GM18867 (cell line): Measurements from ENCODE around the gene WDR6.

Source experiments
- ATAC-seq: cut with Tn5 transposase; IDR thresholded peaks from one replicate; pipeline ENCODE4 v1.9.1; 2021; ENCODE audit warnings: mild to moderate bottlenecking, moderate library complexity; ENCODE audit not compliant: unreplicated experiment

Gene WDR6, protein sequence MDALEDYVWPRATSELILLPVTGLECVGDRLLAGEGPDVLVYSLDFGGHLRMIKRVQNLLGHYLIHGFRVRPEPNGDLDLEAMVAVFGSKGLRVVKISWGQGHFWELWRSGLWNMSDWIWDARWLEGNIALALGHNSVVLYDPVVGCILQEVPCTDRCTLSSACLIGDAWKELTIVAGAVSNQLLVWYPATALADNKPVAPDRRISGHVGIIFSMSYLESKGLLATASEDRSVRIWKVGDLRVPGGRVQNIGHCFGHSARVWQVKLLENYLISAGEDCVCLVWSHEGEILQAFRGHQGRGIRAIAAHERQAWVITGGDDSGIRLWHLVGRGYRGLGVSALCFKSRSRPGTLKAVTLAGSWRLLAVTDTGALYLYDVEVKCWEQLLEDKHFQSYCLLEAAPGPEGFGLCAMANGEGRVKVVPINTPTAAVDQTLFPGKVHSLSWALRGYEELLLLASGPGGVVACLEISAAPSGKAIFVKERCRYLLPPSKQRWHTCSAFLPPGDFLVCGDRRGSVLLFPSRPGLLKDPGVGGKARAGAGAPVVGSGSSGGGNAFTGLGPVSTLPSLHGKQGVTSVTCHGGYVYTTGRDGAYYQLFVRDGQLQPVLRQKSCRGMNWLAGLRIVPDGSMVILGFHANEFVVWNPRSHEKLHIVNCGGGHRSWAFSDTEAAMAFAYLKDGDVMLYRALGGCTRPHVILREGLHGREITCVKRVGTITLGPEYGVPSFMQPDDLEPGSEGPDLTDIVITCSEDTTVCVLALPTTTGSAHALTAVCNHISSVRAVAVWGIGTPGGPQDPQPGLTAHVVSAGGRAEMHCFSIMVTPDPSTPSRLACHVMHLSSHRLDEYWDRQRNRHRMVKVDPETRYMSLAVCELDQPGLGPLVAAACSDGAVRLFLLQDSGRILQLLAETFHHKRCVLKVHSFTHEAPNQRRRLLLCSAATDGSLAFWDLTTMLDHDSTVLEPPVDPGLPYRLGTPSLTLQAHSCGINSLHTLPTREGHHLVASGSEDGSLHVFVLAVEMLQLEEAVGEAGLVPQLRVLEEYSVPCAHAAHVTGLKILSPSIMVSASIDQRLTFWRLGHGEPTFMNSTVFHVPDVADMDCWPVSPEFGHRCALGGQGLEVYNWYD

DNA sequence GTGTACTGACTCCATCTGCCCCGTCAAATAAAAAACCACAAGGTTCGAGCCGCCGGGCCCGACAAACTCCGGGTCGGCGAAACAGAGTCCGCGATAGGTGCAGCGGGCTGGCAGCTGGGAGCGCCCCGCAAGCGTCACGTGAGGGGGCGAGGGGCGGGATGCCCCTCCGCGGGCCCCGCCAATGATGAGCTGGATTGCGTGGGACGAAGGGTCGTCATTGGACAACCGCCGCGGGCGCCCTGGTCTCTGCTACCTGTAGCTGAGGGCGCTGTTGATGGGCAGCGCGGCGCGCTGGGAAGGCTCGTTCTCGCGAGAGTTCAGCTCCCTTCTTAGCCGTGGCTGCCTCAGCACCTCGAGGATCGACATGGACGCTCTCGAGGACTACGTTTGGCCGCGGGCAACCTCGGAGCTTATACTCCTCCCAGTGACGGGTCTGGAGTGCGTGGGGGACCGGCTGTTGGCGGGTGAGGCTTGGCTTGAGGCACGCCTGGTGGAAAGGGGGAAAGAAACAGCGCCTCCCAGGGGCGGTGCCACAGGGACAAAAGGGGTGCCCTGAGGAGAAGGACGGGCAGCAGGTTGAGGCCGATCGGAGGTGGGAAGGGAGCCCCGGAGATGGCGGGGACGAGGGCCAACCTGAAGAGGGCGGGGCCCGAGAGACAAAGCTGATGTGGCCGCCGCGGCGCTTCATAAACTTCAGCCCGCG, at the start of gene WDR6:
Gene WDR6, plus strand, starts transcription at position 324 of the 703 bp plus-strand sequence. Its CDS starts 41 bp downstream, at position 365.
- ATAC-seq: peak; percentile 81

DNA sequence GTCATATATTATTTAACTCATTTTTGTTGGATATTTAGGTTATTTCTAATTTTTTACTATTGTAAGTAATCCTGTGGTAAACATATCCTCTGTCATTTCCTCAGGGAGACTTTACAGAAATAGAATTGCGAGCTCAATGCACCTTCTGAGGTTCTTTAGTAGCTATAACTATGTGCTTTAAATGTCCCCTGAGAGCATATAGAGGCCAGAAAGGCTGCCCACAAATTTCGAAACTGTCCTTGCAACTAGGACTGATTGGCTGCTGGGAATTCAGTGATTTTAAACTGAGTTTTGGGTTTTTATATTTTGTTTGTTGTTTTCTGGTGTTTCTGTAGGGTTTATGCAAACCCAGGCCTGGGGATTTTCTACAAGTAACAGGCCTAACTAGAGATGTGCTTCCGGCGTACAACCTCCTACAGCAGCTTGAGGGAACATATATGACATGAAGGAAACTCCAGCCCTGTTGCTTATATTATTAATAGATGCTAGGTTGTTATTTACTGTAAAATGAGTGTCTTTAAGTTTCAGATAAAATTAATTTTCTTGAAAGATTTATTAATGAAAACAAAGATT, 46.3 kb upstream of the WDR6 start:
- no peak for ATAC-seq

DNA sequence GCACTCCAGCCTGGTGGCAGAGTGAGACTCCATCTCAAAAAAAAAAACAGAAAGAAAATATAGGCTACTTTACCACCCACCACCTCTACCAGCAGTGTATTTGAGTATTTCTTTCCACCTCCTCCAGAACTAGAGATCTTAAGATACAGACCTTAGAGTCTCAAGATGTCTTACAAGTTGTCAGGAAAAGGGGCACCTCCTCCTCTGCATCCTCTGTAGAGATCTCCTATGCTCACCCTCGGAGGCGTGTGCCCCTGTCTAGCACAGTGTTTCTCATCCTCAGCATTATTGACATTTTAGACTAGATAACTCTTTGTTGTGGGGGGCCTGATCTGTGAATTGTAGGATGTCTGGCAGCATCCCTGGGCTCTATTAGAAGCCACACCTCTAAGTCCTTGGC, 44.9 kb upstream of the WDR6 start:
- ATAC-seq: no peak

DNA sequence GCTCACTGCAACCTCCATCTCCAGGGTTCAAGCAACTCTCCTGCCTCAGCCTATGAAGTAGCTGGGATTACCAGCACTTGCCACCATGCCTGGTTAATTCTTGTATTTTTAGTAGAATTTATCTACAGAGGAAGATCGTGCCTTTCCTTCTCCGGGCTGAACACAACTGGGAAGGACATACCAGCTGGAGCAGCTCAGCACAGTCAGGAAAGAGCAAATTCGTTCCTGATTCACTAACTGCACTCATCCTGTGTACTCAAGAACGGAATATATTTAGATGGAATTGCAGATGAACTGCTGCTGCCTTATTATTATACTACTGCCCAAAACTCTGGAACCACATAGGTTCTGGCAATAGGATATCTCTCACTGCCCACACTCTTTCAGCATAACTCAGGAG, 44.3 kb upstream of the WDR6 start:
- ATAC-seq: no peak

DNA sequence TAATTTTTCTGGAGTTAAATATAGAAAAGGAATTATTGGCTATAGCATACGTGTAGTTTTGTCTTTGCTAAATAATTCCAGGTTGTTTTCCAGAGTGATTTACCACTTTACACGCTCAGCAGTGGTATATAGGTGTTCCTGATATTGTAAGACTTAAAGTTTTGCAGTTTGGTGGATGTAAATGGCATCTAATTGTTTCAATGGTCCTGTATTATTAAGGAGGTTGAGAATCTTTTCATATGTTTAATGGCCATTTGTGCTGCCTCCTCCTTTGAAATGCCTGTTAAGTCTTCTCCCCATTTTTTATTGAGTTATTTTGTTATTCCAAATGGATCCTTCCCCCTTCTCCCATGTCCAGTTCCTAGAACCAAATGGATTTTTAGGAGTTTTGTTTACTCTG, 43.6 kb upstream of the WDR6 start:
- no peak for ATAC-seq

DNA sequence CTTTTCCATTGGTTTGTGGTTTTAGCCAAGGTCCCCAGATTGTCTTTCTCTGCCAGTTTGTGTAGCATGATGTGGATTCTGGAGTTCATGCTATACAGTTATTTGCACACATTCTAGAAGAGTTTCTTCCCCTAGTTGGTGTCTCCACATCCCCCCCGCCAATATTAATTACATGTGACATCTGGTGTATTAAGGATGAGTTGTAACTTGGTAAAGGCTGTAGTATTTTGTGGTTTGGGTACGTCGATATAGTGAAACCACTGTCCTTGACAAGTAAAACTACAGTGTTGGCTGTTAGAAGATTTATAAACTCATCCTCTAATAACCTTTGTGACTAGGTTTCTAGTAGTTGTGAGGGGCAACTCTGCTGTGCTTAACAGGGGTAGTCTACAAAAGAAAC, 40.8 kb upstream of the WDR6 start:
- ATAC-seq: no peak

DNA sequence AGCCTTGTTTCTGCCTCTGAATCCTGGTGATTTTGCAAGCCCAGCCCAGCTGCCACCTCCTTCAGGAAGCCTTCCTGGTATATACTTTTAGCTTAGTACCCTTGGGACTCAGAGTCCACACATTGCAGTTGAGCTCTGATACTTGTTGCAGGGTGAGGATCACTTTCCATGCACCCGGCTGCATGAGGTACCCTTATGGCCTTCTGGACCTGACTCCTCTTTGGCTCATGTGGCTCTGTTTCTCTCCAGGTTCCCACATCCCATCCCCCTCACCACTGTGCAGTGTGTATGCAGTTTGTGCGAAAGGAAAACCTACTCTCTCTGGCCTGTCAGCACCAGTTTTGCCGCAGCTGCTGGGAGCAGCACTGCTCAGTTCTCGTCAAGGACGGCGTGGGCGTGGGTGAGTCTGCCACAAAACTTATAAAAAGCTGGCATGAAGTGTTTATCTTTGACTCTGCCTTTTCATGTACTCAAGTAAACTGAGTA, 40.3 kb upstream of the WDR6 start:
- ATAC-seq: no peak

DNA sequence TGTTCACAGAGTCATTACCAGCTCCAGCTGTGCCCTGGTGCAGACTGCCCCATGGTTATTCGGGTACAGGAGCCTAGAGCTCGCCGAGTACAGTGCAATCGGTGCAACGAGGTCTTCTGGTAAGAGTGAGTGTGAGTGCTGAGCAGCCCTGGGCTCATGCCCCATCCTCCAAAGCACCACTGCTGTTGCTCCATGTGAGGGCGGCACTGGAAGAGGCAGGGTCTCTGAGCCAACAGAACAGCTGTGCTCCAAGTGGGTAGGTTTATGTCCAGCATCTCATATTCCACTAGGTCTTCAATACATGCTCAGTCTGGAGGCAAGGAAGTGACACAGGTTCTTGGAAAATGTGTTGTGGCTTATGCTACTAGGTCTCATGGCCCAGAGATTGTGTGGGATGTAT, 36.6 kb upstream of the WDR6 start:
- no peak for ATAC-seq

DNA sequence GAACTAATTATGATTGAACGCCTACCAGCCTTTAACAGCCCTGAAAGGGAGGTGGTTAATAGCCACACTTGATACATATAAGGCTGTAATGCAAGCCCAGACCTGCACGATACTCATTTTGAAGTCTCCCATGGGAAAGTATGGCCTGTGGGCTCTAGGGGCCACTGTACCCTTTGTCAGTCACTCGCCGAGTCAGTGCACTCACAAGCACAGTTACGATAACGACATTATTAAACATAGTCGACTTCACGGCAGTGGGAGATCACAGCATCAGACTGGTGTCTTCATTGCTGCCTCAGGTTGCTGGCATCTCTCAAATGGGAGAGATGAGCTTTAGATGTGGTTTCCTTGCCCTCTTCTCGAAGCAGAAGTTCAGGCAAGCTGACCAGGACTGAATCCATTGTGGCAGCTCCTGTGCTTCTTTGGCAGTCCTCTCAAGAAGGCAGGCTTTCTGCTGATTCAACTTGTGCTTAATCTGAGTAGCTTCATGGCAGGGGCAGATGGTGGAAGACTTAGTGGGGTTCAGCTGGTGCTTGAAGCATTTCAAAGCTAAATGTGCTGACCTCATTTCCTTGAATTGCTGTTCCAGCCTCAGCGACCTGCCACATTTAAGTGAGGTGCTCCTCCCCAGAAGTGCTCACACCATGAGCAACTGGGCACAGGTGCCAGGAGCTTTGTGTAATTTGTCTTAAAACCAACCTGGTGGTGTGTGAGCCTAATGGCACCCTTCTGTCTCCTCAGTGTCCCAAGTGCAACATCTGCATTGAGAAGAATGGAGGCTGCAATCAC, 32.9 kb upstream of the WDR6 start:
- ATAC-seq: no peak

DNA sequence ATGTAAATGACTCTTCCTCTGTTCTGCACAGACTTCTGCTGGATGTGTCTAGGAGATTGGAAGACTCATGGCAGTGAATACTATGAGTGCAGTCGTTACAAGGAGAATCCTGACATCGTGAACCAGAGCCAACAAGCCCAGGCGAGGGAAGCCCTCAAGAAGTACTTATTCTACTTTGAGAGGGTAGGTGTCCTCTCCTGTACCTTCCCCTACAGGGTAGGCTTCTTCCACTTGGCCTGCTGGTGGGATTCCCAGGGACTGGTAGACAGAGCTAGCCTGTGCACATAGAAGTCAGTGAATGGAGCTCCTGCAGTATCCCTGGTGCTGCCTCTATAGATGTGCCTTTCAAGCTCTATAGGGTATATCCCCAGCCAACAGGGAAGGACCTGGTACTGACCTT, 27.7 kb upstream of the WDR6 start:
- no peak for ATAC-seq

DNA sequence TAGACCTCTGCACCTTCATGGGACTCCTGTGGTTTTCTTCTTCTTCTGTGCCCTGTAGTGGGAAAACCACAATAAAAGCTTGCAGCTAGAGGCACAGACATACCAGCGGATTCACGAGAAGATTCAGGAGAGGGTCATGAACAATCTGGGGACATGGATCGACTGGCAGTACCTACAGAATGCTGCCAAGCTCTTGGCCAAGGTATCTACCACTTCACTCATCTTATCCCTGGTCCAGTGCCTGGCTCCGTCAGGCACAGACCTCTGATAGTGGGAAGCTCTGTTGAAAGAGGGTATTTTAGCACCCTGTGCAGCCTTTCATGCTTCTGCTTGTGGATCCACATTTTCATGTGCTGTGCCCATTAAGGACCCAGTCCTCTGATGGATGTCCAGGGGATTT, 26.9 kb upstream of the WDR6 start:
- ATAC-seq: no peak

DNA sequence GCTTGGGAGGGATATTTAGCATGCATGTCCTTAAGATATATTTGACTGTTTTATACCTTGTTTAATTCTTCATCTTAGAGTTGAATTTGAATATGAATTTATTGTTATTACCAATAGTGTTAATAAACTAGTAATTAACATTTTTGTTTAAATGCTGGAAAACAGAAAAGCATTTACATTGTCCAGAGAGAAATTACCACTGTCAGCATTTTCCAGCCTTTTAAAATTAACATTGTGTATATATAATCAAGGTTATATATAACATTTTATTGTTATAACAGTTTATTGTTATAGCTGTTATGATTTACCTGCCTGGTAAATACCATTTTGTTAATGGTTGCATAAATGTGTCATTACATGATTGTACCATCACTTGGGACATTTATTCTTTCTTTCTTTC, 25.2 kb upstream of the WDR6 start:
- no peak for ATAC-seq

DNA sequence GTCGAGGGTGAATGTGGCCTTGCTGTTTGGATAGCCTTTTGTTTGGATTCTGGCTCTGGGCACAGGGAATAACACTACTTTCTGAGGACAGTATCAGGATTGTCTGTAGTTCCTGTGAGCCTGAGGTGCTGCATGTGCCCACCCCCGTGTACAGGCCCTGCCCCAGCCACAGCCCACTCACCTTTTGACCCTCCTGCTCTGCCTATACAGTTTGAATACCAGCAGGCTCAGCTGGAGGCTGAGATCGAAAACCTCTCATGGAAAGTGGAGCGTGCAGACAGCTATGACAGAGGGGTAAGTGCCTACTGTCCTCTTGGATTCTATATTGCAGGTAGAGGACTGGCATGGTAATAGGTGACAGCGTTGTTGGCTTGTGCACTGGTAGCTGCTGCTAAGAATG, 24.5 kb upstream of the WDR6 start:
- no peak for ATAC-seq

DNA sequence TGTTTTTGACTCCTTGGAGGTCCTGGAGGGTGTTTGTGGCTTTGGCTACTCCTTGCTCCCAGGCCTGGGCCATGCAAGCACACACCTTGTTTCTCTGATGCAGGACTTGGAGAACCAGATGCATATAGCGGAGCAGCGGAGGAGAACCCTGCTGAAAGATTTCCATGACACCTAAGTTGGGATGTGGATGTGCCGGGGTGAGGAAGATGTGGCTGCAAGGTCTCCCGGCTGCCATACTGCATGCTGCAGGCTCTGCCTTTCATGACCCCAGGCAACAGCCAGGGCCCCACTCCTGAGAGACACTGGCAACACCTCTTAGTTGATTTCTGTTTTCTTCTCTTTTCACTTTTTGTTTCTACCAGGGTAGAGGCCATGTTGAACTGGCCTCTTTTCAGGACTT, 24.1 kb upstream of the WDR6 start:
- no peak for ATAC-seq

DNA sequence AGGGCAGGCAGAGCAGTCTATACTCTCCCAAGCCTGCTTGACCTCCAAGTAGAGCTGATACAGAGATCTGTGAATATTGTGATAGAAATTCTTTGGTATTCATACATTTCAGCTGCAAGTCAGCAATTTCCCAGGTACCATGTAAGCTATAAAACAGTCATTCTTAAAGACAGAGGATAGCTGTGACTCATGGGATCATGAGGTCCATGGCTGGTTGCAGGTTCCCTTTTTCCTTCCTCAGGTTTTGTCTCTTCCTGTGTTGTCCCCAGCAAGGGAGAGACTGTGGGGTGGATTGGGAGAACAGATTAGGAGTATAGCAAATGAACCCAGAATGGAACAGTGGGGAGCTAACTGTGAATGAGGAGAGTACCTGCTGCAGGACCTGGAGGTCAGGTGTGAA, 22.5 kb upstream of the WDR6 start:
- no peak for ATAC-seq

DNA sequence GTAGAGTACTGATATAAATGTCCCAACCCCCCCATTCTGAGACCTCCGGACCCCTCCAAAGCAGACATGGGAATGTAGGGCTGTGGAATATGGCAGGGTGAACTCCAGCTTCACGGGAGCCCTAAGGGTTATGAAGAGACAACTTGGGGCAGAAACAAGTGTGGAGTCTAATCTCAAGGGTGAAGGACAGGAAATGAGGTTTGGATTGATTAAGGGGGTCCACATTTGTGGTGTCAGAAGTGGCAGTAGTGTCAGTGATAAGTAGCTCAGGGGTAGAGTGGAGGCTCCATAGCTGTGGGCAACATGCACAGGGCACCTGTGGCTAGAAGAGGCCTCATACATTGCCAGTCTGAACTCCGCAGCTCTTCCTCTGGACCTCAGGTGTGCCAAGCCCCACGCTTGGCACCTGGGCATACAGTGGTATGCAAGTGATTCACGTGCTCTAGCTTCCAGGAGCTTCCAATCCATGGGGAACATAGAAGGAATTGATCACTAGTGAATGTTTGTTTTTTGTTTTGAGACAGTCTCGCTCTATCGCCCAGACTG, 21.3 kb upstream of the WDR6 start:
- ATAC-seq: no peak

DNA sequence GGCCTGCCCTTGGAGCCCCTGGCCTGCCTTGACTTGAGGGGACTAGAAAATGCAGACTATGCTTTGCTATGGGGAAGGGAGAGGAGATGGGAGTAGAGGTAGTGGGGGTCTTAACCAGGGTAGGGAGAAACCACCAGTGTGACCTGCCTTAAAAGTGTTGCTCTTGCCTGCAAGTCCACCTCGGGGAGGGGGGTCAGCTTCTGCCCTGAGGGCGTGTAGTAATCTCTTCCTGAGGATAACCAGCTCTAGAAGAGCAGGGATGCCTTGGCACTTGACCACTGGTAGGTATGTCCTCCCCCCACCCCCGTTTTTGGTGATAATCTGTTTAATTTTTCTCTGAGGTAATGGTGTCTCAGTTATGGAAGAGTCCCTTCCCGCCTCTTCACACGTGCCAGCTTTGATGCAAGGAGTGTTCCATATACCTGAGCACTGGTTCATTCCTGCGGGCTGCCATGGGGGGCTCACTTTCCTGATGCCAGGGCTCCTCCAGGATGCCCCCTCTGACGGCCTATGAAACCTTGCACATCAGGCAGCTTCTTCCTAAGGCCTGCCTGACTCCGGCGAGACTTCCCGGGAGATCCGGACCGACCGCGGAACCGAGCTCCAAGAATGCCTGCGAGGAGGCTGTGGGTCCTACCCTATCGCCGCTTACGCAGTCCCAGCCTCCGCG, 17.9 kb upstream of the WDR6 start:
- ATAC-seq: no peak

DNA sequence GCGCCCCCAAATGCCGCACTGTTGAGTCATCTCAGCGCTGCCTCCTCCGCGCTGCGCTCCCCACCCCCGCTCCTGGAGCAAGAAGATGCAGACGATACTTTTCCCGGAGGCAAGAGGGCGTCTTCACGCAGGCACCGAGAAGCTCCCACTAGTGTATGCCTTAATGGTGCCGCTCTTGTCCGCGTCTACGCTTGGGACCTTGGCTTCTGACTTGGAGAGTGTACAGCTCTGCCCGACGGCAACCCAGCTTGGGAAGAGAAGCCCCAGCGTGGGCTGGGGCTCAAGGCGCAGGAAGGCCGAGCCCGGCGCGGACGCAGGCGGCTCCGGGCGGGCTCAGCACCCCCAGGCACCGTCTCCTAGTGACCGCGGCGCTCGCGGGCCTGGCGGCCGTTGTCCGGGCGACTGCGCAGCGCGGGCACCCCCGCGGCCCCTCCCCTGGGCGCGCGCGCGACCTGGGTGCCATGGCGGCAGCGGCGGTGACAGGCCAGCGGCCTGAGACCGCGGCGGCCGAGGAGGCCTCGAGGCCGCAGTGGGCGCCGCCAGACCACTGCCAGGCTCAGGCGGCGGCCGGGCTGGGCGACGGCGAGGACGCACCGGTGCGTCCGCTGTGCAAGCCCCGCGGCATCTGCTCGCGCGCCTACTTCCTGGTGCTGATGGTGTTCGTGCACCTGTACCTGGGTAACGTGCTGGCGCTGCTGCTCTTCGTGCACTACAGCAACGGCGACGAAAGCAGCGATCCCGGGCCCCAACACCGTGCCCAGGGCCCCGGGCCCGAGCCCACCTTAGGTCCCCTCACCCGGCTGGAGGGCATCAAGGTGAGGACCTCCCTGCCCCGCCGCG, 17.2 kb upstream of the WDR6 start, which contains the start of gene P4HTM:
Gene P4HTM, plus strand, starts transcription at position 446 of the 840 bp plus-strand sequence. Its CDS starts 16 bp downstream, at position 462.
- peak; percentile 59 for ATAC-seq
